ENCODE measurements around the gene ZNF385D. TPM values are rescaled to one million over a fixed set of nuclear protein-coding genes. Genes with fewer than 3 reads are reported as not detected.

ZNF385D gene
- total RNA-seq, 1 donor from 2014 or later: 2.1 TPM

- TF ChIP-seq CTCF (conservative IDR thresholded peaks at IDR 0.05): no peak
- no peak overlapping the region for H3K27ac Mint-ChIP-seq (ENCODE audit: unreplicated experiment)
- peaks cover 8% of the 10 kb centered on the region for H3K9me3 Mint-ChIP-seq
- no peak for DNase-seq (ENCODE audit: low read depth, low spot score)
- no peaks in the 10 kb centered on the region for H3K4me1 Mint-ChIP-seq
- H3K36me3 Mint-ChIP-seq (ENCODE audit: low read depth): no peaks in the 10 kb centered on the region
- no peaks in the 10 kb centered on the region for H3K27me3 Mint-ChIP-seq (ENCODE audit: low read depth)
- no peak overlapping the region for H3K4me3 Mint-ChIP-seq
Observed at GRCh38 chr3:21715662-21716061, 35.3 kb downstream of the ZNF385D start.

- Mint-ChIP-seq H3K4me3 (no peak overlapping the region), H3K9me3 (peaks cover 3% of the 10 kb centered on the region), H3K27me3 (ENCODE audit: low read depth) (no peaks in the 10 kb centered on the region), H3K36me3 (ENCODE audit: low read depth) (no peaks in the 10 kb centered on the region), H3K4me1 (no peaks in the 10 kb centered on the region), H3K27ac (ENCODE audit: unreplicated experiment) (peak overlapping the region; percentile 57)
- no peak for TF ChIP-seq CTCF (conservative IDR thresholded peaks at IDR 0.05)
- no peak for DNase-seq (ENCODE audit: low read depth, low spot score)
Observed at GRCh38 chr3:21705769-21706168, 45.2 kb downstream of the ZNF385D start.

- TF ChIP-seq CTCF (conservative IDR thresholded peaks at IDR 0.05): no peak
- peaks cover 3% of the 10 kb centered on the region for H3K9me3 Mint-ChIP-seq
- H3K4me3 Mint-ChIP-seq: no peak overlapping the region
- no peaks in the 10 kb centered on the region for H3K36me3 Mint-ChIP-seq (ENCODE audit: low read depth)
- no peak for DNase-seq (ENCODE audit: low read depth, low spot score)
- no peaks in the 10 kb centered on the region for H3K4me1 Mint-ChIP-seq
- no peak overlapping the region for H3K27ac Mint-ChIP-seq (ENCODE audit: unreplicated experiment)
- no peaks in the 10 kb centered on the region for H3K27me3 Mint-ChIP-seq (ENCODE audit: low read depth)
Observed at GRCh38 chr3:21704796-21705195, 46.2 kb downstream of the ZNF385D start.

GRCh38 chr3:21703291-21703690, 47.7 kb downstream of the ZNF385D start:
- DNase-seq (ENCODE audit: low read depth, low spot score): no peak
- peaks cover 3% of the 10 kb centered on the region for H3K9me3 Mint-ChIP-seq
- H3K36me3 Mint-ChIP-seq (ENCODE audit: low read depth): no peaks in the 10 kb centered on the region
- H3K4me3 Mint-ChIP-seq: no peak overlapping the region
- no peak for TF ChIP-seq CTCF (conservative IDR thresholded peaks at IDR 0.05)
- no peak overlapping the region for H3K27ac Mint-ChIP-seq (ENCODE audit: unreplicated experiment)
- H3K27me3 Mint-ChIP-seq (ENCODE audit: low read depth): no peaks in the 10 kb centered on the region
- H3K4me1 Mint-ChIP-seq: no peaks in the 10 kb centered on the region

GRCh38 chr3:21697707-21698106, 53.3 kb downstream of the ZNF385D start:
- Mint-ChIP-seq H3K36me3 (ENCODE audit: low read depth) (no peaks in the 10 kb centered on the region), H3K27me3 (ENCODE audit: low read depth) (no peaks in the 10 kb centered on the region), H3K4me1 (no peaks in the 10 kb centered on the region), H3K4me3 (no peak overlapping the region), H3K27ac (ENCODE audit: unreplicated experiment) (no peak overlapping the region), H3K9me3 (no peaks in the 10 kb centered on the region)
- DNase-seq (ENCODE audit: low read depth, low spot score): no peak
- no peak for TF ChIP-seq CTCF (conservative IDR thresholded peaks at IDR 0.05)

- Mint-ChIP-seq H3K4me3 (no peak overlapping the region), H3K36me3 (ENCODE audit: low read depth) (no peaks in the 10 kb centered on the region), H3K4me1 (no peaks in the 10 kb centered on the region)
Observed at GRCh38 chr3:21694506-21694905, 56.5 kb downstream of the ZNF385D start.

More at GRCh38 chr3:21694506-21694905, 56.5 kb downstream of the ZNF385D start:
- DNase-seq (ENCODE audit: low read depth, low spot score): no peak
- Mint-ChIP-seq H3K27me3 (ENCODE audit: low read depth) (no peaks in the 10 kb centered on the region), H3K9me3 (peaks cover 4% of the 10 kb centered on the region), H3K27ac (ENCODE audit: unreplicated experiment) (no peak overlapping the region)
- no peak for TF ChIP-seq CTCF (conservative IDR thresholded peaks at IDR 0.05)
